ENCODE data around the gene STAG1. TPM values are rescaled to one million over a fixed set of nuclear protein-coding genes. Genes with fewer than 3 reads are reported as not detected.

Gene STAG1
- total and polyA plus RNA-seq, 2 experiments from 2014 or later = 12.4 to 41.1 TPM

DNA sequence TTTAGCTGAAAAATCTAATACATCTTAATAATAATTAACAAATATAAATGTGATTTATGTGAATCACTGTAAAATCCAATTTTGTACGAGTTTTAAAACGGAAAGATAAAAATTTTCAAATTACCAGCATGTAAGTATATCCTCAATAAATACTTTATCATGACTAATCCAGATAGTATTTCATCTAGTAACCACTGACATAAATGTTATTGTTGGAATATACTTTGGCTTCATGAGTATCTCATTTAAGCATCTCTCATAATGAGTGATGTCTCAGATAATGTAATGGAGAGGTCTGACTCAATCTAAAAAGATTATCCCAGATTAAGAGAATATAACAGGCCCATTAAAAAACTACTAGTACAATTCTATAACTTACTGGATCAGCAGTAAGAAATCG, 216.3 kb downstream of the STAG1 start:
- TF ChIP-seq EZH2phosphoT487 (IDR thresholded peaks at IDR 0.05; ENCODE audit: low read depth, severe bottlenecking, unreplicated experiment) = no peak
- TF ChIP-seq CTCF (IDR thresholded peaks at IDR 0.05; ENCODE audit: poor library complexity) = no peak
- no peak overlapping the region for H3K27ac ChIP-seq
- no peak overlapping the region for H2AFZ ChIP-seq
- 98% methylated on average over 3 of the region's 3 CpGs for WGBS (ENCODE audit: low lambda C conversion rate, missing lambda C conversion rate)
- no peaks in the 10 kb centered on the region for H4K20me1 ChIP-seq (ENCODE audit: insufficient read depth, poor library complexity, severe bottlenecking)
- H3K4me1 ChIP-seq (ENCODE audit: insufficient read depth) = no peaks in the 10 kb centered on the region
- no peak for DNase-seq (ENCODE audit: low spot score)
- no peak overlapping the region for H3K4me2 ChIP-seq
- H3K27me3 ChIP-seq = no peaks in the 10 kb centered on the region
- H3K9me2 ChIP-seq (replicated peaks; ENCODE audit: insufficient read depth) = no peaks in the 10 kb centered on the region
- H3K79me2 ChIP-seq = peaks cover 11% of the 10 kb centered on the region
- H3K36me3 ChIP-seq (replicated peaks; ENCODE audit: insufficient read depth, low read depth) = no peaks in the 10 kb centered on the region
- H3K9me3 ChIP-seq (ENCODE audit: low read depth) = no peaks in the 10 kb centered on the region
- H3K4me3 ChIP-seq = no peak overlapping the region

DNA sequence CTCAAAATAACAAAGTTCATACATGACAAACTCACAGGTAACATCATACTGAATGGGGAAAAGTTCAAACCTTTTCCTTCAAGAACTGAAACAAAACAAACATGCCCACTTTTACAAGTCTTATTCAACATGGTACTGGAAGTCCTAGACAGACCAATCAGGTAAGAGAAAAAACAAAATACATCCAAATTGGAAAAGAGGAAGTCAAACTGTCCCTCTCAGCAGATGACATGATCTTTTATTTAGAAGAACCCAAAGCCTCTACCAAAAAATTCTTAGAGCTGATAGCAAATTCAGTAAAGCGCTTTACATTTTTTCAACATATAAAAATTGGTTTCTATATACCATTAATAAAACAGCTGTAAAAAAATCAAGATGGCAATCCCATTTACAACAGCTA, 219.4 kb downstream of the STAG1 start:
- WGBS (ENCODE audit: low lambda C conversion rate, missing lambda C conversion rate) = 100% methylated on average over 1 of the region's 1 CpG
- no peaks in the 10 kb centered on the region for H3K36me3 ChIP-seq (replicated peaks; ENCODE audit: insufficient read depth, low read depth)
- H3K27me3 ChIP-seq = no peaks in the 10 kb centered on the region
- no peaks in the 10 kb centered on the region for H3K4me1 ChIP-seq (ENCODE audit: insufficient read depth)
- no peak overlapping the region for H3K4me3 ChIP-seq
- H3K9me2 ChIP-seq (replicated peaks; ENCODE audit: insufficient read depth) = no peaks in the 10 kb centered on the region
- DNase-seq (ENCODE audit: low spot score) = no peak
- peaks cover 34% of the 10 kb centered on the region for H3K79me2 ChIP-seq
- H2AFZ ChIP-seq = no peak overlapping the region
- no peaks in the 10 kb centered on the region for H3K9me3 ChIP-seq (ENCODE audit: low read depth)
- H3K27ac ChIP-seq = no peak overlapping the region
- TF ChIP-seq CTCF (IDR thresholded peaks at IDR 0.05; ENCODE audit: poor library complexity) (no peak), EZH2phosphoT487 (IDR thresholded peaks at IDR 0.05; ENCODE audit: low read depth, severe bottlenecking, unreplicated experiment) (no peak), EZH2 (IDR thresholded peaks at IDR 0.05; ENCODE audit: borderline replicate concordance) (no peak)
- H4K20me1 ChIP-seq (ENCODE audit: insufficient read depth, poor library complexity, severe bottlenecking) = no peaks in the 10 kb centered on the region
- H3K4me2 ChIP-seq = no peak overlapping the region

DNA sequence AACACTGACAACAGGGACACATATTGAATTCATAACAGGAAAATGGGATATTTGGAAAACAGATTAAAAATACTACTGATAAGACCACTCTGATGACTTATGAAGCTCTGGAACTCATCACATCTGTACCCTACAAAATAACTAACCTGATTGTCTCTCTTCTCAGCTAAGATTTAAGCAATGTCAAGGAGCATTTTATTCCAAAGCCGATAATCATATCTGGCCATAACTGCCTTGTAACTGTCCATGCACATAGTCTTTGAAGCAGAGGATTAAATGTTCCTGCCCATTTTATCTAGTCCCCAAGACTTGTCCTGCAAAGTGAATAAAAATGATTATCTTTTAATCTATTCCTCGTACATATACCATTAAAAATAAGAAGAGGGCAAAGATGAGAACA, 234.1 kb downstream of the STAG1 start:
- no peaks in the 10 kb centered on the region for H3K4me1 ChIP-seq (ENCODE audit: insufficient read depth)
- no peaks in the 10 kb centered on the region for H3K9me3 ChIP-seq (ENCODE audit: low read depth)
- H3K9me2 ChIP-seq (replicated peaks; ENCODE audit: insufficient read depth) = no peaks in the 10 kb centered on the region
- no peaks in the 10 kb centered on the region for H4K20me1 ChIP-seq (ENCODE audit: insufficient read depth, poor library complexity, severe bottlenecking)
- H3K79me2 ChIP-seq = peaks cover 4% of the 10 kb centered on the region
- no peak for DNase-seq (ENCODE audit: low spot score)
- 67% methylated on average over 2 of the region's 2 CpGs for WGBS (ENCODE audit: low lambda C conversion rate, missing lambda C conversion rate)
- H3K4me3 ChIP-seq = no peak overlapping the region
- TF ChIP-seq EZH2 (IDR thresholded peaks at IDR 0.05; ENCODE audit: borderline replicate concordance) (no peak), EZH2phosphoT487 (IDR thresholded peaks at IDR 0.05; ENCODE audit: low read depth, severe bottlenecking, unreplicated experiment) (no peak)
- H3K36me3 ChIP-seq (replicated peaks; ENCODE audit: insufficient read depth, low read depth) = no peaks in the 10 kb centered on the region
- no peak overlapping the region for H3K4me2 ChIP-seq
- no peak overlapping the region for H2AFZ ChIP-seq
- H3K27ac ChIP-seq = no peak overlapping the region
- no peaks in the 10 kb centered on the region for H3K27me3 ChIP-seq

DNA sequence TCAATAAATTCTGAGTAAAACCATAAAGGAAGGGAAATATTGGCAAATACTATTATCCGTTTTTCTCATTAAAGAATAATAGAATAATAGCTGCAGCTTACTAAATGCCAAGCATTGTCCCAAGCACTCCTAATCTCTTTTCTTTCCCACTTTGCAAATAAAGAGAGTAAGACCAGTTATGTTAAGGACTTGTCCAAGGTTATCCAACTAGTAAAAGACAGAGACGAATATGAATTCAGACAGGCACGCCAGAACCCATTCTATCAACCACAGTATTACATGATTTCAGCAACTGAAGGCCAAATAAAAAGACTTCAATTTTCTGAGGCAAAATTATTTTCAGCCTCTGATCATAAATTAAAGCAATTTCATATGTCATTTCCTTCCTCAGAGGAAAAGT, 235.5 kb downstream of the STAG1 start:
- Histone ChIP-seq H3K4me3 (no peak overlapping the region), H3K4me2 (no peak overlapping the region), H3K27ac (no peak overlapping the region), H4K20me1 (ENCODE audit: insufficient read depth, poor library complexity, severe bottlenecking) (no peaks in the 10 kb centered on the region), H3K9me2 (replicated peaks; ENCODE audit: insufficient read depth) (no peaks in the 10 kb centered on the region), H2AFZ (no peak overlapping the region), H3K79me2 (peaks cover 4% of the 10 kb centered on the region), H3K4me1 (ENCODE audit: insufficient read depth) (no peaks in the 10 kb centered on the region), H3K36me3 (replicated peaks; ENCODE audit: insufficient read depth, low read depth) (no peaks in the 10 kb centered on the region), H3K27me3 (no peaks in the 10 kb centered on the region), H3K9me3 (ENCODE audit: low read depth) (no peaks in the 10 kb centered on the region)
- DNase-seq (ENCODE audit: low spot score) = no peak
- WGBS (ENCODE audit: low lambda C conversion rate, missing lambda C conversion rate) = 85% methylated on average over 3 of the region's 3 CpGs
- TF ChIP-seq EZH2phosphoT487 (IDR thresholded peaks at IDR 0.05; ENCODE audit: low read depth, severe bottlenecking, unreplicated experiment) (no peak), CTCF (IDR thresholded peaks at IDR 0.05; ENCODE audit: poor library complexity) (no peak), EZH2 (IDR thresholded peaks at IDR 0.05; ENCODE audit: borderline replicate concordance) (no peak)

Measured in hepatocyte (in vitro differentiated cells).